ENCODE data around the gene CMTM6.

GRCh38 chr3:32454111-32454510 is 48.5 kb downstream of the CMTM6 start:
- TF ChIP-seq CTCF (IDR thresholded peaks at IDR 0.05; ENCODE audit: low read length) (no peak), EZH2 (IDR thresholded peaks at IDR 0.05; ENCODE audit: borderline replicate concordance, low read length) (no peak)
